Stomach (tissue), 9 donors: ENCODE results near the gene NELFCD. TPM values are rescaled to one million over a fixed set of nuclear protein-coding genes. Genes with fewer than 3 reads are reported as not detected.

ENCODE experiments used
- DNase-seq, 2 donors: peaks; one replicate each; pipeline versions ENCODE4 v3.0.0 to v3.0.0-alpha.2; 2013 to 2019
- H3K27ac ChIP-seq, 5 donors: fragments of 200-600 bp in 4 of 5; sonication (generic) in 4 of 5; one replicate each; pipeline ENCODE4 v1.5.1; 2013 to 2019; ENCODE audit warnings: mild to moderate bottlenecking in 1 of 5, moderate library complexity in 1 of 5
- H3K27me3 ChIP-seq, 3 donors: fragments of 200-600 bp; sonication (generic); one replicate each; pipeline ENCODE4 v1.5.1; 2017 to 2019; ENCODE audit warnings: mixed run types in 1 of 3
- H3K36me3 ChIP-seq, 4 donors: fragments of 200-600 bp; sonication (generic); 1 replicate in 3 of 4; 2 replicates in 1 of 4; pipeline ENCODE4 v1.5.1; 2016 to 2019
- H3K4me1 ChIP-seq, 4 donors: fragments of 200-600 bp; sonication (generic); one replicate each; pipeline ENCODE4 v1.5.1; 2016 to 2019
- H3K4me3 ChIP-seq, 4 donors: fragments of 200-600 bp; sonication (generic) in 3 of 4; one replicate each; pipeline ENCODE4 v1.5.1; 2016 to 2019; ENCODE audit warnings: mild to moderate bottlenecking in 1 of 4
- H3K9me3 ChIP-seq, 4 donors: fragments of 200-600 bp; sonication (generic); one replicate each; pipeline ENCODE4 v1.5.1; 2016 to 2019
- CTCF ChIP-seq, 7 experiments: fragments of 450-650 bp in 4 of 7; fragments of 200-600 bp in 3 of 7; sonication (generic) in 3 of 7; IDR thresholded peaks; one replicate each; pipeline ENCODE4 v1.5.1; 2016 to 2019; ENCODE audit warnings: antibody characterized with exemption in 7 of 7, control low read depth in 2 of 7, mild to moderate bottlenecking in 1 of 7
- EP300 ChIP-seq: sonication (generic); formaldehyde crosslinking; IDR thresholded peaks from one replicate; pipeline ENCODE4 v1.6.1; 2017; ENCODE audit warnings: antibody characterized with exemption
- POLR2A ChIP-seq, 4 donors: fragments of 450-650 bp; IDR thresholded peaks; one replicate each; pipeline ENCODE4 v1.6.1; 2016; ENCODE audit warnings: antibody characterized with exemption in 4 of 4, control low read depth in 2 of 4, mild to moderate bottlenecking in 1 of 4, moderate library complexity in 1 of 4
- POLR2AphosphoS5 ChIP-seq, 3 donors: sonication (generic); formaldehyde crosslinking; IDR thresholded peaks; one replicate each; pipeline ENCODE4 v1.6.1; 2016; ENCODE audit warnings: antibody characterized with exemption in 3 of 3
- WGBS, 5 donors: extraction: QIAGEN DNeasy Blood & Tissue Kit in 3 of 5; methylation state at CpG; one replicate each; pipeline versions ENCODE4 v1.1.5 to v1.1.7; 2013 to 2018; 5-methylcytosine and 5-hydroxymethylcytosine counted together
- intact Hi-C: fragments of 100-400 bp; cut with DNase I; formaldehyde crosslinking; loops from one replicate; pipeline ENCODE4 v1.15.1; 2023; ENCODE audit warnings: low total_unique reads
- polyA plus RNA-seq, 3 donors: library from polyadenylated mRNA; stranded (reverse); fragments of 200-250 nt; gene quantifications; one replicate each; pipeline ENCODE4 v1.2.3, GENCODE V29; 2013
- total RNA-seq, 5 donors: library from RNA; depleted of rRNA; stranded (reverse); fragments of >200 nt; gene quantifications; one replicate each; pipeline versions ENCODE4 v1.1.0 to v1.2.3, GENCODE V29; 2014 to 2016
- donor health status: healthy with polysubstance abuse.
- donor health status: Bipolar disorder and iron deficiency.
- donor health status: healthy.

The NELFCD gene
- total and polyA plus RNA-seq, 8 donors, result 20.9 to 59.5 (median 41.2) TPM

GRCh38 chr20:58938541-58938940 lies 42.5 kb upstream of the NELFCD start:
- no peak for TF ChIP-seq CTCF (IDR thresholded peaks at IDR 0.05)
- TF ChIP-seq POLR2AphosphoS5 (IDR thresholded peaks at IDR 0.05), result no peak
- no peak for TF ChIP-seq EP300
- TF ChIP-seq POLR2A (IDR thresholded peaks at IDR 0.05), result no peak
- H3K9me3 ChIP-seq, result peaks cover 0 to 9% (median 0%) of the 10 kb centered on the region in 4 donors
- intact Hi-C loops, result no loop called here
- H3K4me1 ChIP-seq, result peaks cover 0 to 5% (median 0%) of the 10 kb centered on the region in 4 donors
- peaks cover 0 to under 1% (median 0%) of the 10 kb centered on the region in 3 donors for H3K27me3 ChIP-seq
- H3K27ac ChIP-seq, result no peak overlapping the region
- no peaks in the 10 kb centered on the region for H3K36me3 ChIP-seq
- no peak for DNase-seq
- WGBS, 5 donors, result 23 to 59% (median 35%) methylated on average over 1 of the region's 1 CpG
- no peak overlapping the region for H3K4me3 ChIP-seq

GRCh38 chr20:58941471-58941870 lies 39.6 kb upstream of the NELFCD start:
- no peaks in the 10 kb centered on the region for H3K36me3 ChIP-seq
- no peak for TF ChIP-seq POLR2AphosphoS5 (IDR thresholded peaks at IDR 0.05)
- no peak for TF ChIP-seq POLR2A (IDR thresholded peaks at IDR 0.05)
- TF ChIP-seq CTCF (IDR thresholded peaks at IDR 0.05), result no peak
- no peak for TF ChIP-seq EP300
- WGBS, 5 donors, result 63 to 74% (median 67%) methylated on average over 3 of the region's 3 CpGs
- DNase-seq, result no peak
- intact Hi-C loops, result no loop called here
- H3K27me3 ChIP-seq, result no peaks in the 10 kb centered on the region
- H3K27ac ChIP-seq, result no peak overlapping the region
- H3K4me1 ChIP-seq, result peaks cover 0 to 5% (median 0%) of the 10 kb centered on the region in 4 donors
- peaks cover 0 to 4% (median 0%) of the 10 kb centered on the region in 4 donors for H3K9me3 ChIP-seq
- no peak overlapping the region for H3K4me3 ChIP-seq

GRCh38 chr20:58942549-58942948 lies 38.5 kb upstream of the NELFCD start:
- Histone ChIP-seq H3K36me3 (no peaks in the 10 kb centered on the region), H3K27ac (no peak overlapping the region), H3K27me3 (no peaks in the 10 kb centered on the region), H3K4me1 (peaks cover 0 to 5% (median 0%) of the 10 kb centered on the region in 4 donors), H3K9me3 (no peaks in the 10 kb centered on the region), H3K4me3 (no peak overlapping the region)
- intact Hi-C loops, result no loop called here
- TF ChIP-seq CTCF (IDR thresholded peaks at IDR 0.05) (no peak), POLR2A (IDR thresholded peaks at IDR 0.05) (no peak)
- peak in 1 of 2 donors; percentile 17 for DNase-seq
- 22 to 33% (median 28%) methylated on average over 4 of the region's 4 CpGs for WGBS, 5 donors

GRCh38 chr20:58944610-58945009 lies 36.4 kb upstream of the NELFCD start:
- WGBS, 5 donors, result 48 to 72% (median 61%) methylated on average over 5 of the region's 5 CpGs
- no peaks in the 10 kb centered on the region for H3K36me3 ChIP-seq
- no peaks in the 10 kb centered on the region for H3K27me3 ChIP-seq
- DNase-seq, result peak in 1 of 2 donors; percentile 28
- no peak overlapping the region for H3K4me3 ChIP-seq
- no peak overlapping the region for H3K27ac ChIP-seq
- no peaks in the 10 kb centered on the region for H3K9me3 ChIP-seq
- H3K4me1 ChIP-seq, result peaks cover 0 to 5% (median 0%) of the 10 kb centered on the region in 4 donors
- no peak for TF ChIP-seq POLR2A (IDR thresholded peaks at IDR 0.05)
- TF ChIP-seq CTCF (IDR thresholded peaks at IDR 0.05), result no peak
- TF ChIP-seq EP300, result no peak
- no peak for TF ChIP-seq POLR2AphosphoS5 (IDR thresholded peaks at IDR 0.05)
- intact Hi-C loops, result no loop called here
